ENCODE results near the gene ADNP.
"Not testable (repeated sequence)": the region's sequence is repeated elsewhere in the genome, so short reads cannot be mapped to it uniquely, and the experiment has no call there.

ADNP gene

GRCh38 chr20:50900261-50900660 is 31.0 kb downstream of the ADNP start:
- no peak for DNase-seq (ENCODE audit: low spot score)

GRCh38 chr20:50898475-50898874 is 32.8 kb downstream of the ADNP start:
- no peak for DNase-seq (ENCODE audit: low spot score)

- no peak for DNase-seq (ENCODE audit: low spot score)
These were observed 36.0 kb downstream of the ADNP start for GRCh38 chr20:50895111-50895830.

GRCh38 chr20:50893620-50894019 is 37.6 kb downstream of the ADNP start:
- no peak for DNase-seq (ENCODE audit: low spot score)

GRCh38 chr20:50892394-50892793 is 38.8 kb downstream of the ADNP start:
- no peak for DNase-seq (ENCODE audit: low spot score)

GRCh38 chr20:50891138-50891537 is 40.1 kb downstream of the ADNP start:
- no peak for DNase-seq (ENCODE audit: low spot score)

GRCh38 chr20:50887576-50887975 is 43.7 kb downstream of the ADNP start:
- no peak for DNase-seq (ENCODE audit: low spot score)

- DNase-seq (ENCODE audit: low spot score), result no peak
These were observed 45.0 kb downstream of the ADNP start for GRCh38 chr20:50886184-50886790.

- no peak for DNase-seq (ENCODE audit: low spot score)
These were observed 45.5 kb downstream of the ADNP start for GRCh38 chr20:50885781-50886180.

GRCh38 chr20:50885068-50885467 is 46.2 kb downstream of the ADNP start:
- DNase-seq (ENCODE audit: low spot score), result no peak

GRCh38 chr20:50883856-50884255 is 47.4 kb downstream of the ADNP start:
- no peak for DNase-seq (ENCODE audit: low spot score)

GRCh38 chr20:50881759-50882424 is 49.3 kb downstream of the ADNP start:
- DNase-seq (ENCODE audit: low spot score), result not testable (repeated sequence)

GRCh38 chr20:50879649-50880550 is 51.3 kb downstream of the ADNP start:
- DNase-seq (ENCODE audit: low spot score), result no peak

GRCh38 chr20:50877232-50877743 is 53.9 kb downstream of the ADNP start:
- DNase-seq (ENCODE audit: low spot score), result no peak

- DNase-seq (ENCODE audit: low spot score), result no peak
These were observed 54.4 kb downstream of the ADNP start for GRCh38 chr20:50876816-50877215.

GRCh38 chr20:50876063-50876685 is 55.1 kb downstream of the ADNP start:
- no peak for DNase-seq (ENCODE audit: low spot score)

- DNase-seq (ENCODE audit: low spot score), result no peak
These were observed 56.2 kb downstream of the ADNP start for GRCh38 chr20:50874758-50875665.

GRCh38 chr20:50874111-50874757 is 57.0 kb downstream of the ADNP start:
- no peak for DNase-seq (ENCODE audit: low spot score)

- DNase-seq (ENCODE audit: low spot score), result no peak
These were observed 57.7 kb downstream of the ADNP start for GRCh38 chr20:50873585-50873984.

Measured in pons (tissue), 1 donor.